Measurements from ENCODE around the gene ZSWIM6. TPM values are rescaled to one million over a fixed set of nuclear protein-coding genes. Genes with fewer than 3 reads are reported as not detected.

Gene ZSWIM6
- total RNA-seq (3.7 TPM), polyA plus RNA-seq (9.0 TPM)
- long read RNA-seq, donor 1: 0 reads
- long read RNA-seq, donor 2: 0 reads
- long read RNA-seq, donor 3: 0 reads
- long read RNA-seq, donor 4: 0 reads
- long read RNA-seq, donor 5, partial matches to known transcripts: 12 of 12 reads
- long read RNA-seq, donor 5, other reads (novel, unspliced or antisense): 0 of 12 reads
- long read RNA-seq, donor 6: 0 reads
- long read RNA-seq, donor 7: 0 reads
- long read RNA-seq, donor 8: 0 reads
- long read RNA-seq, donor 9: 0 reads
- long read RNA-seq, donor 10: 0 reads

- H3K4me1 ChIP-seq (ENCODE audit: control insufficient read depth in 2 of 2, insufficient read depth in 2 of 2, low read length in 2 of 2): peaks cover 17 to 18% of the 10 kb centered on the region in 2 donors
Observed at GRCh38 chr5:61331407-61332357, at the start of gene ZSWIM6. Gene ZSWIM6 (plus strand): TSS chr5:61332258. CDS start chr5:61332273, 15 bp downstream.

GRCh38 chr5:61283471-61283870 is 48.6 kb upstream of the ZSWIM6 start:
- Histone ChIP-seq H3K4me3 (ENCODE audit: low read length in 2 of 2) (no peak overlapping the region), H3K9me3 (ENCODE audit: control insufficient read depth in 2 of 2, insufficient read depth in 1 of 2, low read length in 1 of 2) (no peaks in the 10 kb centered on the region), H3K36me3 (ENCODE audit: control insufficient read depth in 2 of 2, insufficient read depth in 2 of 2, low read length in 1 of 2) (no peaks in the 10 kb centered on the region), H3K27me3 (ENCODE audit: control insufficient read depth in 2 of 2, insufficient read depth in 1 of 2, low read length in 1 of 2) (no peaks in the 10 kb centered on the region), H3K4me1 (ENCODE audit: control insufficient read depth in 2 of 2, insufficient read depth in 2 of 2, low read length in 2 of 2) (no peaks in the 10 kb centered on the region), H3K27ac (ENCODE audit: low read depth in 1 of 2, low read length in 1 of 2) (no peak overlapping the region)
- 98% methylated on average over 3 of the region's 3 CpGs for WGBS
- peak in 3 of 9 donors; percentile 28 to 58 (median 34) for DNase-seq (ENCODE audit: low read depth in 6 of 9, low spot score in 9 of 9)

More at GRCh38 chr5:61331407-61332357, at the start of gene ZSWIM6:
- WGBS: under 1% methylated on average over 91 of the region's 91 CpGs
- H3K27me3 ChIP-seq (ENCODE audit: control insufficient read depth in 2 of 2, insufficient read depth in 1 of 2, low read length in 1 of 2): peaks cover 33 to 59% of the 10 kb centered on the region in 2 donors
- peak; percentile 90 to 99 (median 98) for DNase-seq (ENCODE audit: low read depth in 6 of 9, low spot score in 9 of 9)
- no peaks in the 10 kb centered on the region for H3K9me3 ChIP-seq (ENCODE audit: control insufficient read depth in 2 of 2, insufficient read depth in 1 of 2, low read length in 1 of 2)
- H3K36me3 ChIP-seq (ENCODE audit: control insufficient read depth in 2 of 2, insufficient read depth in 2 of 2, low read length in 1 of 2): no peaks in the 10 kb centered on the region
- H3K27ac ChIP-seq (ENCODE audit: low read depth in 1 of 2, low read length in 1 of 2): peak within 1 kb of the TSS; percentile 82 to 88
- H3K4me3 ChIP-seq (ENCODE audit: low read length in 2 of 2): peak within 1 kb of the TSS; percentile 75 to 91

GRCh38 chr5:61285531-61285930 is 46.5 kb upstream of the ZSWIM6 start:
- Histone ChIP-seq H3K27me3 (ENCODE audit: control insufficient read depth in 2 of 2, insufficient read depth in 1 of 2, low read length in 1 of 2) (no peaks in the 10 kb centered on the region), H3K27ac (ENCODE audit: low read depth in 1 of 2, low read length in 1 of 2) (no peak overlapping the region), H3K9me3 (ENCODE audit: control insufficient read depth in 2 of 2, insufficient read depth in 1 of 2, low read length in 1 of 2) (no peaks in the 10 kb centered on the region), H3K36me3 (ENCODE audit: control insufficient read depth in 2 of 2, insufficient read depth in 2 of 2, low read length in 1 of 2) (no peaks in the 10 kb centered on the region), H3K4me3 (ENCODE audit: low read length in 2 of 2) (no peak overlapping the region), H3K4me1 (ENCODE audit: control insufficient read depth in 2 of 2, insufficient read depth in 2 of 2, low read length in 2 of 2) (no peaks in the 10 kb centered on the region)
- DNase-seq (ENCODE audit: low read depth in 6 of 9, low spot score in 9 of 9): no peak

- H3K27me3 ChIP-seq (ENCODE audit: control insufficient read depth in 2 of 2, insufficient read depth in 1 of 2, low read length in 1 of 2): no peaks in the 10 kb centered on the region
- DNase-seq (ENCODE audit: low read depth in 6 of 9, low spot score in 9 of 9): no peak
- H3K4me3 ChIP-seq (ENCODE audit: low read length in 2 of 2): no peak overlapping the region
- WGBS: 95% methylated on average over 5 of the region's 5 CpGs
- H3K36me3 ChIP-seq (ENCODE audit: control insufficient read depth in 2 of 2, insufficient read depth in 2 of 2, low read length in 1 of 2): no peaks in the 10 kb centered on the region
- no peak overlapping the region for H3K27ac ChIP-seq (ENCODE audit: low read depth in 1 of 2, low read length in 1 of 2)
- no peaks in the 10 kb centered on the region for H3K9me3 ChIP-seq (ENCODE audit: control insufficient read depth in 2 of 2, insufficient read depth in 1 of 2, low read length in 1 of 2)
- no peaks in the 10 kb centered on the region for H3K4me1 ChIP-seq (ENCODE audit: control insufficient read depth in 2 of 2, insufficient read depth in 2 of 2, low read length in 2 of 2)
Observed at GRCh38 chr5:61286446-61287132, 45.5 kb upstream of the ZSWIM6 start.

GRCh38 chr5:61287474-61287873 is 44.6 kb upstream of the ZSWIM6 start:
- no peaks in the 10 kb centered on the region for H3K36me3 ChIP-seq (ENCODE audit: control insufficient read depth in 2 of 2, insufficient read depth in 2 of 2, low read length in 1 of 2)
- WGBS: 97% methylated on average over 3 of the region's 3 CpGs

GRCh38 chr5:61289241-61289640 is 42.8 kb upstream of the ZSWIM6 start:
- no peak for DNase-seq (ENCODE audit: low read depth in 6 of 9, low spot score in 9 of 9)
- WGBS: 97% methylated on average over 2 of the region's 2 CpGs
- Histone ChIP-seq H3K9me3 (ENCODE audit: control insufficient read depth in 2 of 2, insufficient read depth in 1 of 2, low read length in 1 of 2) (no peaks in the 10 kb centered on the region), H3K27ac (ENCODE audit: low read depth in 1 of 2, low read length in 1 of 2) (no peak overlapping the region), H3K4me1 (ENCODE audit: control insufficient read depth in 2 of 2, insufficient read depth in 2 of 2, low read length in 2 of 2) (no peaks in the 10 kb centered on the region), H3K36me3 (ENCODE audit: control insufficient read depth in 2 of 2, insufficient read depth in 2 of 2, low read length in 1 of 2) (no peaks in the 10 kb centered on the region), H3K4me3 (ENCODE audit: low read length in 2 of 2) (no peak overlapping the region), H3K27me3 (ENCODE audit: control insufficient read depth in 2 of 2, insufficient read depth in 1 of 2, low read length in 1 of 2) (no peaks in the 10 kb centered on the region)

More at GRCh38 chr5:61287474-61287873, 44.6 kb upstream of the ZSWIM6 start:
- Histone ChIP-seq H3K4me3 (ENCODE audit: low read length in 2 of 2) (no peak overlapping the region), H3K9me3 (ENCODE audit: control insufficient read depth in 2 of 2, insufficient read depth in 1 of 2, low read length in 1 of 2) (no peaks in the 10 kb centered on the region), H3K27ac (ENCODE audit: low read depth in 1 of 2, low read length in 1 of 2) (no peak overlapping the region), H3K4me1 (ENCODE audit: control insufficient read depth in 2 of 2, insufficient read depth in 2 of 2, low read length in 2 of 2) (no peaks in the 10 kb centered on the region), H3K27me3 (ENCODE audit: control insufficient read depth in 2 of 2, insufficient read depth in 1 of 2, low read length in 1 of 2) (no peaks in the 10 kb centered on the region)
- no peak for DNase-seq (ENCODE audit: low read depth in 6 of 9, low spot score in 9 of 9)

GRCh38 chr5:61289669-61290306 is 42.3 kb upstream of the ZSWIM6 start:
- no peak overlapping the region for H3K27ac ChIP-seq (ENCODE audit: low read depth in 1 of 2, low read length in 1 of 2)
- DNase-seq (ENCODE audit: low read depth in 6 of 9, low spot score in 9 of 9): no peak
- H3K4me3 ChIP-seq (ENCODE audit: low read length in 2 of 2): no peak overlapping the region
- no peaks in the 10 kb centered on the region for H3K36me3 ChIP-seq (ENCODE audit: control insufficient read depth in 2 of 2, insufficient read depth in 2 of 2, low read length in 1 of 2)
- H3K9me3 ChIP-seq (ENCODE audit: control insufficient read depth in 2 of 2, insufficient read depth in 1 of 2, low read length in 1 of 2): no peaks in the 10 kb centered on the region
- H3K4me1 ChIP-seq (ENCODE audit: control insufficient read depth in 2 of 2, insufficient read depth in 2 of 2, low read length in 2 of 2): no peaks in the 10 kb centered on the region
- no peaks in the 10 kb centered on the region for H3K27me3 ChIP-seq (ENCODE audit: control insufficient read depth in 2 of 2, insufficient read depth in 1 of 2, low read length in 1 of 2)
- 61% methylated on average over 7 of the region's 7 CpGs for WGBS

GRCh38 chr5:61290791-61291210 is 41.3 kb upstream of the ZSWIM6 start:
- Histone ChIP-seq H3K4me1 (ENCODE audit: control insufficient read depth in 2 of 2, insufficient read depth in 2 of 2, low read length in 2 of 2) (no peaks in the 10 kb centered on the region), H3K4me3 (ENCODE audit: low read length in 2 of 2) (no peak overlapping the region), H3K27me3 (ENCODE audit: control insufficient read depth in 2 of 2, insufficient read depth in 1 of 2, low read length in 1 of 2) (no peaks in the 10 kb centered on the region), H3K27ac (ENCODE audit: low read depth in 1 of 2, low read length in 1 of 2) (no peak overlapping the region), H3K9me3 (ENCODE audit: control insufficient read depth in 2 of 2, insufficient read depth in 1 of 2, low read length in 1 of 2) (no peaks in the 10 kb centered on the region), H3K36me3 (ENCODE audit: control insufficient read depth in 2 of 2, insufficient read depth in 2 of 2, low read length in 1 of 2) (no peaks in the 10 kb centered on the region)
- DNase-seq (ENCODE audit: low read depth in 6 of 9, low spot score in 9 of 9): no peak
- 90% methylated on average over 4 of the region's 4 CpGs for WGBS
